MM.1S (cell line): Measurements from ENCODE around the gene C8B.

Source experiments
- EZH2 ChIP-seq: fragments of 300-600 bp; sonication (generic); optimal IDR thresholded peaks from 2 replicates; pipeline ENCODE3; 2017; ENCODE audit warnings: low read depth, mild to moderate bottlenecking, antibody characterized with exemption, low read length, mixed read lengths
- EZH2phosphoT487 ChIP-seq: fragments of 300-600 bp; sonication (generic); IDR thresholded peaks from 2 replicates; pipeline ENCODE4 v1.6.1; 2018; ENCODE audit warnings: antibody characterized with exemption, low read length
- TF ChIP-seq, protein P1 (sequence below): fragments of 300-600 bp; sonication (generic); IDR thresholded peaks from 2 replicates; pipeline ENCODE4 v1.5.1; 2016; ENCODE audit warnings: antibody characterized with exemption, low read length, mixed read lengths

DNA sequence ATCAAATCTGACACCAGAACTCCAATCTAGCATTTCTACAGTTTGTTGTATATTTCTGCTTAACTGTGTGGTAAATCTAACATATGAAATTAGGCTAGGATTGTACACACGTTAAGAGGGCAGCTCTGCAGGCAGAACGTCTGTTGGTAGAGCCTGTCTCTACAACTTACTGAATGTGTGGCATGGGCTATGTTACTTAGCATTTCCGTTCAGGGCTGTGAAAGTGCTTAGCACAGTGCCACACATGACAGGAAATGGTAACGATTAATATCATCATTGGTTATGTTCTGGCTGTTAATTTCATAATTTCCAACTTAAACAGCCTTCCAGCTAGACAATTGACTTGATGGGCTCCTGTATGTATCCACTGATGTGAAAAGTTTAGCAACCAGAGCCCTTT is 9.6 kb upstream of the C8B start:
- TF ChIP-seq, protein P1, sequence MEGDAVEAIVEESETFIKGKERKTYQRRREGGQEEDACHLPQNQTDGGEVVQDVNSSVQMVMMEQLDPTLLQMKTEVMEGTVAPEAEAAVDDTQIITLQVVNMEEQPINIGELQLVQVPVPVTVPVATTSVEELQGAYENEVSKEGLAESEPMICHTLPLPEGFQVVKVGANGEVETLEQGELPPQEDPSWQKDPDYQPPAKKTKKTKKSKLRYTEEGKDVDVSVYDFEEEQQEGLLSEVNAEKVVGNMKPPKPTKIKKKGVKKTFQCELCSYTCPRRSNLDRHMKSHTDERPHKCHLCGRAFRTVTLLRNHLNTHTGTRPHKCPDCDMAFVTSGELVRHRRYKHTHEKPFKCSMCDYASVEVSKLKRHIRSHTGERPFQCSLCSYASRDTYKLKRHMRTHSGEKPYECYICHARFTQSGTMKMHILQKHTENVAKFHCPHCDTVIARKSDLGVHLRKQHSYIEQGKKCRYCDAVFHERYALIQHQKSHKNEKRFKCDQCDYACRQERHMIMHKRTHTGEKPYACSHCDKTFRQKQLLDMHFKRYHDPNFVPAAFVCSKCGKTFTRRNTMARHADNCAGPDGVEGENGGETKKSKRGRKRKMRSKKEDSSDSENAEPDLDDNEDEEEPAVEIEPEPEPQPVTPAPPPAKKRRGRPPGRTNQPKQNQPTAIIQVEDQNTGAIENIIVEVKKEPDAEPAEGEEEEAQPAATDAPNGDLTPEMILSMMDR, result no peak
- TF ChIP-seq EZH2, result no peak
- no peak for TF ChIP-seq EZH2phosphoT487
